HEK293 (cell line): Measurements from ENCODE around the gene KRT8.

ENCODE experiments used
- ATF2 ChIP-seq: fragments of 450-650 bp; formaldehyde crosslinking; IDR thresholded peaks from 2 replicates; pipeline ENCODE4 v1.5.1; 2016; ENCODE audit warnings: missing biosample characterization, missing genetic modification characterization, low read depth
- GLIS2 ChIP-seq: fragments of 450-650 bp; formaldehyde crosslinking; IDR thresholded peaks from 2 replicates; pipeline ENCODE4 v1.5.1; 2016; ENCODE audit warnings: missing biosample characterization, missing genetic modification characterization
- PBX3 ChIP-seq: sonication (generic); formaldehyde crosslinking; IDR thresholded peaks from 2 replicates; pipeline ENCODE4 v1.8.1; 2022; ENCODE audit warnings: mild to moderate bottlenecking, moderate library complexity, missing genetic modification reagents
- PRDM10 ChIP-seq: fragments of 450-650 bp; formaldehyde crosslinking; IDR thresholded peaks from 2 replicates; pipeline ENCODE4 v1.5.1; 2016; ENCODE audit warnings: missing biosample characterization, missing genetic modification characterization
- TCF7L2 ChIP-seq: IDR thresholded peaks from 2 replicates; pipeline ENCODE4 v1.6.1; 2011; ENCODE audit warnings: low read depth, mild to moderate bottlenecking, inconsistent platforms, low read length, moderate library complexity, borderline replicate concordance
- WT1 ChIP-seq: fragments of 450-650 bp; formaldehyde crosslinking; IDR thresholded peaks from 2 replicates; pipeline ENCODE4 v1.5.1; 2016; ENCODE audit warnings: missing biosample characterization, missing genetic modification characterization
- YY1 ChIP-seq: fragments of 450-650 bp; formaldehyde crosslinking; IDR thresholded peaks from 2 replicates; pipeline ENCODE4 v1.5.1; 2018; ENCODE audit warnings: missing biosample characterization, missing genetic modification characterization
- ZBTB44 ChIP-seq: fragments of 450-650 bp; IDR thresholded peaks from 2 replicates; pipeline ENCODE4 v1.5.1; 2018; ENCODE audit warnings: missing biosample characterization, mild to moderate bottlenecking, missing genetic modification characterization
- ZBTB8A ChIP-seq: fragments of 450-650 bp; formaldehyde crosslinking; IDR thresholded peaks from 2 replicates; pipeline ENCODE4 v1.5.1; 2016; ENCODE audit warnings: missing biosample characterization, missing genetic modification characterization
- ZFHX2 ChIP-seq: fragments of 450-650 bp; formaldehyde crosslinking; conservative IDR thresholded peaks from 2 replicates; pipeline ENCODE4 v1.5.1; 2016; ENCODE audit warnings: missing biosample characterization, missing genetic modification characterization
- ZNF140 ChIP-seq: fragments of 450-650 bp; formaldehyde crosslinking; IDR thresholded peaks from 2 replicates; pipeline ENCODE4 v1.5.1; 2016; ENCODE audit warnings: missing biosample characterization, missing genetic modification characterization
- ZNF221 ChIP-seq: fragments of 450-650 bp; formaldehyde crosslinking; IDR thresholded peaks from 2 replicates; pipeline ENCODE4 v1.5.1; 2017; ENCODE audit warnings: missing biosample characterization, missing genetic modification characterization, borderline replicate concordance
- ZNF23 ChIP-seq: fragments of 450-650 bp; formaldehyde crosslinking; IDR thresholded peaks from 2 replicates; pipeline ENCODE4 v1.5.1; 2016; ENCODE audit warnings: missing biosample characterization, missing genetic modification characterization, borderline replicate concordance
- ZNF366 ChIP-seq: fragments of 450-650 bp; formaldehyde crosslinking; conservative IDR thresholded peaks from 2 replicates; pipeline ENCODE4 v1.5.1; 2016; ENCODE audit warnings: missing biosample characterization, missing genetic modification characterization
- ZNF394 ChIP-seq: fragments of 450-650 bp; formaldehyde crosslinking; IDR thresholded peaks from 2 replicates; pipeline ENCODE4 v1.5.1; 2016; ENCODE audit warnings: missing biosample characterization, missing genetic modification characterization, mild to moderate bottlenecking, moderate library complexity, borderline replicate concordance
- ZNF513 ChIP-seq: fragments of 450-650 bp; IDR thresholded peaks from 2 replicates; pipeline ENCODE4 v1.5.1; 2018; ENCODE audit warnings: missing biosample characterization, missing genetic modification characterization
- ZNF521 ChIP-seq: fragments of 450-650 bp; formaldehyde crosslinking; IDR thresholded peaks from 2 replicates; pipeline ENCODE4 v1.5.1; 2017; ENCODE audit warnings: missing biosample characterization, mild to moderate bottlenecking, missing genetic modification characterization
- ZNF529 ChIP-seq: fragments of 450-650 bp; formaldehyde crosslinking; IDR thresholded peaks from 2 replicates; pipeline ENCODE4 v1.5.1; 2017; ENCODE audit warnings: missing genetic modification characterization, missing biosample characterization; ENCODE audit not compliant: insufficient replicate concordance
- ZNF549 ChIP-seq: fragments of 450-650 bp; IDR thresholded peaks from 2 replicates; pipeline ENCODE4 v1.5.1; 2018; ENCODE audit warnings: missing biosample characterization, missing genetic modification characterization, mild to moderate bottlenecking, inconsistent platforms, moderate library complexity
- ZNF555 ChIP-seq: fragments of 450-650 bp; formaldehyde crosslinking; conservative IDR thresholded peaks from 2 replicates; pipeline ENCODE4 v1.5.1; 2017; ENCODE audit warnings: missing biosample characterization, mild to moderate bottlenecking, missing genetic modification characterization, inconsistent platforms
- ZNF600 ChIP-seq: fragments of 450-650 bp; formaldehyde crosslinking; IDR thresholded peaks from 2 replicates; pipeline ENCODE4 v1.5.1; 2016; ENCODE audit warnings: missing biosample characterization, missing genetic modification characterization
- ZNF610 ChIP-seq: fragments of 450-650 bp; formaldehyde crosslinking; IDR thresholded peaks from 2 replicates; pipeline ENCODE4 v1.5.1; 2016; ENCODE audit warnings: missing biosample characterization, missing genetic modification characterization, borderline replicate concordance
- ZNF624 ChIP-seq: fragments of 450-650 bp; formaldehyde crosslinking; IDR thresholded peaks from 2 replicates; pipeline ENCODE4 v1.5.1; 2017; ENCODE audit warnings: missing biosample characterization, missing genetic modification characterization
- ZNF639 ChIP-seq: fragments of 450-650 bp; formaldehyde crosslinking; IDR thresholded peaks from 2 replicates; pipeline ENCODE4 v1.5.1; 2016; ENCODE audit warnings: missing biosample characterization, missing genetic modification characterization
- ZNF76 ChIP-seq: fragments of 450-650 bp; formaldehyde crosslinking; IDR thresholded peaks from 2 replicates; pipeline ENCODE4; 2016; ENCODE audit warnings: low read depth, missing biosample characterization, missing genetic modification characterization, borderline replicate concordance
- ZNF792 ChIP-seq: fragments of 450-650 bp; formaldehyde crosslinking; IDR thresholded peaks from 2 replicates; pipeline ENCODE4 v1.5.1; 2016; ENCODE audit warnings: missing biosample characterization, missing genetic modification characterization
- ZNF830 ChIP-seq: fragments of 450-650 bp; IDR thresholded peaks from 2 replicates; pipeline ENCODE4 v1.5.0; 2018; ENCODE audit warnings: missing biosample characterization, missing genetic modification characterization, low read depth, mild to moderate bottlenecking, moderate library complexity
- ZXDB ChIP-seq: fragments of 450-650 bp; formaldehyde crosslinking; IDR thresholded peaks from 2 replicates; pipeline ENCODE4 v1.5.1; 2016; ENCODE audit warnings: missing biosample characterization, missing genetic modification characterization

KRT8 gene

DNA sequence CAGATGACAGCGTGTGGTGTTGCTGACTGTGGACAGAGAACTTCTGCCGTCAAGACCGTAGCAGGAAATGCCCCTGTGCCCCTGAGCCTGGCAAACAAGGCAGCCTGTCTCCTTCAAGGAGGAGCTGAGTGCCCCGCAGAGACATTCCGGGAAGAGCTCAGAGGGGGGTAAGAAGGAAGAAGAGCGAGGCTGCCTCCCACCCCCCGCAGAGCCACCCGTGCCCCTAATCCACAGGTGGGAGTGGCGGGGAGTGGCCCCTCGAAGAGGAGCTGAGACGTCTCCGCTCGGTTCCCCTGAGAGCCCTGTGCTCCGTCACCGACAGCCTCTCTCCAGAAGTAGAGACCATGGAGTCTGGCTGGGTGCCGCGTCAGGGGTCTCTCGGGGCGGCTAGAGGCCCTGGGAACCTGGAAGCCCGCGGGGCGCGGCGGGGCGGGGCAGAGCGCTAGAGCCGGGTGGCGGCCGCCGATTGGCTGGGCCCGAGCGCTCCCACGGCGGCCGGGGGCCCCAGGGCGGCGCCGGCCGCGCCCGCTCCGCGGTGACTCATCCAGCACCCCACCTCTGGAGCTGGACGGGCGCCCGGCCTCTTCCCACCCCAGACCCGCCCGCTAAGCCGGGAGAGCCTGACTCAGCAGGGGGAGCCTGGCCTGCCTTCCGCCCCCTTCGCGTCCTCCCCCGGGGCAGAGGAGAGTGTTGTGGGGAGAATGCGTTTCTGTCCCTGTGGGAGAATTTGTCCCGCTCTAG lies 30.9 kb downstream of the KRT8 start (continued):
- TF ChIP-seq TCF7L2 (no peak), ZNF610 (tag by site-specific recombination) (no peak), ZNF830 (no peak), ZNF513 (no peak), ZNF140 (no peak), ZBTB8A (tag by site-specific recombination) (peak; percentile 83), ZBTB44 (tag by site-specific recombination) (no peak), ZNF549 (tag by site-specific recombination) (no peak), ZNF639 (tag by site-specific recombination) (peak; percentile 32; the same call in 1 of the 2 replicates), ZFHX2 (tag by site-specific recombination) (peak; percentile 92), ZNF600 (tag by site-specific recombination) (peak; percentile 69), ZXDB (tag by site-specific recombination) (peak; percentile 6; the same call in 1 of the 2 replicates), ATF2 (no peak), ZNF624 (tag by site-specific recombination) (no peak), ZNF555 (tag by site-specific recombination) (no peak), ZNF792 (tag by site-specific recombination) (no peak), GLIS2 (tag by site-specific recombination) (peak; percentile 96), PBX3 (CRISPR knock-in tag) (no peak), YY1 (tag by site-specific recombination) (no peak), ZNF521 (tag by site-specific recombination) (no peak), ZNF76 (tag by site-specific recombination) (no peak), PRDM10 (tag by site-specific recombination) (peak; percentile 95), ZNF366 (tag by site-specific recombination) (peak; percentile 40; the same call in 1 of the 2 replicates), ZNF221 (tag by site-specific recombination) (no peak), ZNF23 (tag by site-specific recombination) (no peak), ZNF529 (tag by site-specific recombination) (no peak), ZNF394 (tag by site-specific recombination) (0 out of 2 replicates have a peak, but pooled peaks have one; percentile 41), WT1 (tag by site-specific recombination) (peak; percentile 88)
